GM23338 (cell line): Measurements from ENCODE around the gene RNF8.

ENCODE experiments used
- CTCF ChIP-seq, 2 experiments: fragments of 200-600 bp in 1 of 2; sonication (generic) in 1 of 2; conservative IDR thresholded peaks; 2 replicates each; pipeline versions ENCODE4 v1.5.1 to v1.6.1; 2016 to 2017; ENCODE audit warnings: antibody characterized with exemption in 2 of 2, low read depth in 2 of 2, mild to moderate bottlenecking in 2 of 2, moderate library complexity in 1 of 2
- ETS1 ChIP-seq: IDR thresholded peaks from 2 replicates; pipeline ENCODE4 v1.6.1; 2016; ENCODE audit warnings: antibody characterized with exemption
- EZH2 ChIP-seq: fragments of 200-600 bp; sonication (generic); IDR thresholded peaks from one replicate; pipeline ENCODE4 v1.8.0; 2017; ENCODE audit warnings: antibody characterized with exemption, mild to moderate bottlenecking, low read depth; ENCODE audit not compliant: unreplicated experiment
- EZH2phosphoT487 ChIP-seq: fragments of 200-600 bp; sonication (generic); IDR thresholded peaks from one replicate; pipeline ENCODE4 v1.8.1; 2018; ENCODE audit warnings: antibody characterized with exemption; ENCODE audit not compliant: unreplicated experiment
- REST ChIP-seq: IDR thresholded peaks from one replicate; pipeline ENCODE4 v1.6.1; 2018; ENCODE audit warnings: antibody characterized with exemption; ENCODE audit not compliant: unreplicated experiment

- TF ChIP-seq CTCF (conservative IDR thresholded peaks at IDR 0.05; ENCODE audit: low read depth in 2 of 2) (no peak), REST (no peak), ETS1 (no peak), EZH2 (no peak), EZH2phosphoT487 (no peak)
Observed at GRCh38 chr6:37357288-37357687, 3.5 kb downstream of the RNF8 start.
